ENCODE results near the gene ELOVL6.
"Not testable (repeated sequence)": the region's sequence is repeated elsewhere in the genome, so short reads cannot be mapped to it uniquely, and the experiment has no call there.

Gene ELOVL6

GRCh38 chr4:110196871-110197528 lies 1.4 kb downstream of the ELOVL6 start:
- peak; percentile 43 for DNase-seq (ENCODE audit: low read depth)

DNA sequence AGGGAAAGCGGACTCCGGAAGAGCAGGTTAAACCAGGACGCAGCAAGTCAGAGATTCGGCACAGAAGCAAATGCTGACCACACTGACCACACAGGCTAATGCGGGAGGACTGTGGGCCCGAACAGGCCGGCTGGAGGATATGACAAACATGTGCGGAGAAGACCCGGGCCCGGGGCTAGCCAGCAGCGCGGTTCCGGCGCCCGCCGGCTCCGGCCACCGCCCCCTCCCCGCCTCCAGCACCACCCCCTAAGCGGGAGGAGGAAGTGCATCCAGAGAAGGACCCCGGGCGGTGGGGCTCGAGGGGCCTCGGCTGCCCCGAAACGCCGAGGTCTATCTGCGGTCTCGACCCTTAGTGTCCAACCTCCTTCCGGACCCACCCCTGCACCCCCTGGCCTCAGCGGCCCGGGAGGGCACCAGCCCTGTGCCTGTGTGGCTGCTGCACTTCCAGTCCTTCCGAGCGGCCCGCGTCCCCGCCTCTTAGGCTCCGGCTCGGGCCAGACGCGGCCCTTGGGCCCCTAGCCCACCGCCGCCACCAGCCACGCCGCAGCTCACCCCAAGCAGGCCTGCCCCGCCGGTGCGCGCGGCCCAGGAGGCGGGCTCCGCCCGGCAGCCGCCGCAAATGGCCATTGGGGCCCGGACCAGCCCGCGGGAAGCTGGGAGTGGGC lies 2.1 kb downstream of the ELOVL6 start:
- no peak for DNase-seq (ENCODE audit: low read depth)

- no peak for DNase-seq (ENCODE audit: low read depth)
Observed at GRCh38 chr4:110195561-110196205, 2.7 kb downstream of the ELOVL6 start.

DNA sequence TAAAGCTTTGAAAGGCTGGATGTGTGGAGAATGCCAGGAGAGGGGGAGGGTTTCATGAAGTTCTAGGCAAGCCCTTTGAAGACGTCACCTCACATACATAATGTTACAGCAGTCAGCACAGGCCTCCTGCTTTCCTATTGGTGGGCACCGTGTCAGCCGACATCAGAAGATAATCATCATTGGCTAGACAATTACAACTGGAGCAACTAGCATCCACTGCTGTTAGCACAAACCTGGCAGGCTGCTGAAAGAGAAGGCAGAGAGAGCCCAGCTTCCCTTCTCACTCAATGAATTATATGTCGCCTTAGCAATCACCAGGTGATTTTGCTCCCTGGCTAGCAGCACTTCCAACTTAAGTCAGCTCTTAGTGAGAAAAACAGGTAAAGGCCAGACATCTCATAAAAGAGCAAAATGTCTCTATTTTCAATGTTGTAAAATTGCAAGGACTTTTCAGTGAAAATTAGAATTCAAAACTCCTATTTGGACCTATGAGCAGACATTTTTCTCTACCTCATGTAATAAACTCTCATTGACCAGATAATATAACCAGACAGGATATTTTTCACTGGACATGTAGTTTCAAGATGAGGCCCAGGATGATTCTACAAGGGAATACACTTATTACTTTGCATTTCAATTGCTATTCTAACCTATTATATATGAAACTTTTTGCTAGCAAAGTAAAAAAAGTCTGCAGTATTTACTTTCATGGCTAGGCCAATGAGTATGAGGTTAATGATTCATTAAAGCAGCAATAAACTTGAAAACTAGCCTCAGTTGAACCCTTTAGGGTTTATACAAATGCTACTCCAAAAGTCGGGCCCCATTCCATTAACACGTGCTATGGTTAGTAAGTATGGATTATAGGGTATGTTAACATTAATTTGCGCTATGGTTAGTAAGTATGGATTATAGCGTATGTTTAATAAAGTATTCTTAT lies 4.3 kb downstream of the ELOVL6 start:
- DNase-seq (ENCODE audit: low read depth) = peak; percentile 67

DNA sequence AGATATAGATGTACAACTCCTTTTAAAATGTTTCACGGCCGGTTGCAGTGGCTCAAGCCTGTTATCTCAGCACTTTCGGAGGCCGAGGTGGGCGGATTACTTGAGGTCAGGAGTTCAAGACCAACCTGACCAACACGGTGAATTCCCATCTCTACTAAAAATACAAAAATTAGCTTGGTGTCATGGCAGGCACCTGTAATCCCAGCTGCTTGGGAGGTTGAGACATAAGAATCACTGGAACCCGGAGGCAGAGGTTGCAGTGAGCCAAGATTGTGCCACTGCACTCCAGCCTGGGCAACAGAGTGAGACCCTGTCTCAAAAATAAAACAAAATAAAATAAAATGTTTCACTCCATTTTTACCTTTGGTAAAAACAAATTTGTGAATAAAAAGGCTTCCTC lies 5.1 kb downstream of the ELOVL6 start:
- DNase-seq (ENCODE audit: low read depth) = not testable (repeated sequence)

- no peak for DNase-seq (ENCODE audit: low read depth)
Observed at GRCh38 chr4:110190249-110190648, 8.2 kb downstream of the ELOVL6 start.

- DNase-seq (ENCODE audit: low read depth) = no peak
Observed at GRCh38 chr4:110188113-110188512, 10.3 kb downstream of the ELOVL6 start.

- DNase-seq (ENCODE audit: low read depth) = no peak
Observed at GRCh38 chr4:110184791-110185155, 13.6 kb downstream of the ELOVL6 start.

GRCh38 chr4:110184140-110184790 lies 14.2 kb downstream of the ELOVL6 start:
- no peak for DNase-seq (ENCODE audit: low read depth)

GRCh38 chr4:110183643-110184042 lies 14.8 kb downstream of the ELOVL6 start:
- DNase-seq (ENCODE audit: low read depth) = no peak

DNA sequence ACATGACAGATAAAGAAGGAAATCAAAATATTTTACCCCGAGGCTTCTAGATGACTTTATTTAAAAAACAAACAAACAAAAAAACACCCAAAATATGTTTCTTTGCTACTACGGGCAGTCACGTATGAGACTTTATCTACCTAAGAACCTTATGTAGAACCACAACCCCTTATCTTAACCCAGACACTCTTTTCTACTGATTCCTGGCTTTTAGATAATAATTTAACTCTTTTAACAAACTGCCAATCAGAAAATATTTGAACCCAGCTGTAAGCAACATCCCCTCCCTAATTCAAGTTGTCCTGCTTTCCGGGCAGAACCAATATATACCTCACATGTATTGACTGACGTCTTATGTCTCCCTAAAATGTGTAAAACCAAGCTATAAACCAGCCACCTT lies 15.4 kb downstream of the ELOVL6 start:
- DNase-seq (ENCODE audit: low read depth) = no peak

DNA sequence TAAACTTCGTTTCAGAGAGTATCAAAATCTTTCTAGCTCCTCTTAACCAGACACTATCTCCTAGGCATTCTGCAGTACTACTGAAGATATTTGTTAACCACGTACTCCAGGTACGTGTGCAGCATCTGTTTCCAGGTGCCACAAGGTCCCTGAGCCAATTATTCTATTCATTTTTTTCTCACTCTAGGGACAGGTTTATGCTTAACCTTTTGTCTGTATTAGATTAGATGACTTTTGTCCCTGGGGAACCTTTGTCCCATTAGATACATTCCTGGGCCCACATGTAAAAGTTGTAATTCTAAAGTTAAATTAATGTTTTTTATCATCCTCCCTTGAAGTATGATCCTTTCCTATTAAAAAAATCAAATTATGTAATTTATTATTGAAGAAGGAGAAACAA lies 16.5 kb downstream of the ELOVL6 start:
- no peak for DNase-seq (ENCODE audit: low read depth)

- no peak for DNase-seq (ENCODE audit: low read depth)
Observed at GRCh38 chr4:110175634-110176033, 22.8 kb downstream of the ELOVL6 start.

DNA sequence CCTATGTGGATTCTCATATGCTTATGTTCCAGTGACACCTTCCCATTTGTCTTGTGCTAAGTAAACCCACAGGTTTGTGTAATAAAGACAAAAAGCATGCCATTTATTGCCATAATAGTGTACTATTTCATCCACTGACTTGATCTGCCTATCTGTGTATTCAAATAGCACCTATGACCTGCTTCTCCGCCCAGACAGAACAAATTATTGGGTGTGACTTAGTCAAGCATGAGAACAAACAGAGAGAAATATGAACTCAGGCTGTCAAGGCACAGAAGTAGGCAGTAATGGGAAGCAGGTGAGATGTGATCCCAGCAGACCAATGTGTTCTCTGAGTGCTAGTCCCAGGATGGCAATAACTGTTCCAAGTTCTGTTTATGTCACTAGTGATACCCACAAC lies 25.4 kb downstream of the ELOVL6 start:
- no peak for DNase-seq (ENCODE audit: low read depth)

DNA sequence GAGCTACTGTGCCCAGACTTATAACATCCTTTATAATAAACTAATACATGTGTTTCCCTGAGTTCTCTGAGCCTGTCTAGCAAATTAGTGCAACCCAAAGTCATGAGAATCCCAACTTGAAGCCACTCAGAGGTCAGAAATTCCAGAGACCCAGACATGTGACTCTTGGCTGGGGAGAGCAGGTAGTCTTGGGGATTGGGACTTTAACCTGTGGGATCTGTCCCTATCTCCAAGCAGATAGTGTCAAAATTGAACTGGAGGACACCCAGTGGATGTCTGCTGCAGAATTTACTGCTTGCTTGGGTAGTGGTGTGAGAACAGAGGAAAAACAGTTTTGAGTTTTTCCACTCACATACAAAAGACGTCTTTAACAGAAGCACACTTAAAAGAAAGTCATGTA lies 26.4 kb downstream of the ELOVL6 start:
- DNase-seq (ENCODE audit: low read depth) = no peak

DNA sequence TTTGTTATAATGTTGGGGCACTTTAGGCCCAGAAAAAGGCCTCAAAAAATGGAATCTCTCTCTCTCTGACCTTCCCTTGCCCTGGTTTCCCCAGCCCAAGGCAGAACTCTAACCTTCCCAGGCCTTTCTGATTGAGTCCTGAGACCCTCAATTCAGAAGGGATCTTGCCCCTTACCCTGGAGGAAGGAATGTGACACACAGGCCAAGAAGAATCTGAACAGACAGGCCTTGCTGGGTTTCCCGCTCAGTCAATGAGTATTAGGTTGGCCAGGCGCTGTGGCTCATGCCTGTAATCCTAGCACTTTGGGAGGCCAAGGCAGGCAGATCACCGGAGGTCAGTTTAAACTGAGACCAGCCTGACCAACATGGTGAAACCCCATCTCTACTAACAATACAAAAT lies 27.6 kb downstream of the ELOVL6 start:
- DNase-seq (ENCODE audit: low read depth) = no peak

DNA sequence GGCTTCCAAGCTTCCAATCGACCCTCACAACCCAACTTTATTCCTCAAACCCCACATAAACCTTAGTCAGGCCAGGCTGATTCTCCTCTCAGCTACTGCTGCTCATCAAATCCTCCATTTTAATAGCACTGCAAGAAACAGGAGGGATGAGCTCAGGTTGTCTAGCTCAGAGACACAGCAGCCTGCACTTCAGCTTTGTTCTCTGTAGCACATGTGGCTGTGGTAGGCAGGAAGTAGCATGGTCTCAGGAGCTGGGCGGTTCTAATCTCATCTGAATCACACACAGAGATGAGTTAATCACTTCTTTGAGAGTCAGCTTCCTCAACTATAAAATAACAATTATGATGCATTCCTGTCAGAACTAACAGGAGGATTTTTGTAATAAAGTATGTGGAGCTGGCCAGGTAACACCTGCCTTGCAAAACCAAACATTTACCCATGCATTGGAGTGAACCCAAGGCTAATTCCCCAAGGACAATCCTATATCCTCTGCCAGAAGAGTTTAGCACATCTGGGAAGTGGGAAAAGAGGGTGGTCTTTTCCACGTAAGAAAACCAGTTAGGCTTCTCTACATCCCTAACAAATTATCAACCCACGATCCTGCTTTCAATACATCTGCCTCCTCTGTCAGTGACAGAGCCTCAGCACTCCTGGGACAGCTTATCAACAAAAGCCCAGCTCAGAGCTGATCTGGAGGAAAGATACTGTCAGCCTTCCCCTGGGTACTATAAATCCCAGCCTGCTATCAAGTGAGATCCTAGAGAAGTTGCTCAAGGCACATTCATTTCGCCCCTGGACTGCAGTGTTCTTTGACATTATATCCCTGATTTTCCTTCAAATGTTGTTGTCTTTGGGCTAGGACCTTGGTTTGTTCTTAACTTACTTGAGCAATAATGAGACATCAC lies 32.8 kb downstream of the ELOVL6 start:
- peak; percentile 64 for DNase-seq (ENCODE audit: low read depth)

DNA sequence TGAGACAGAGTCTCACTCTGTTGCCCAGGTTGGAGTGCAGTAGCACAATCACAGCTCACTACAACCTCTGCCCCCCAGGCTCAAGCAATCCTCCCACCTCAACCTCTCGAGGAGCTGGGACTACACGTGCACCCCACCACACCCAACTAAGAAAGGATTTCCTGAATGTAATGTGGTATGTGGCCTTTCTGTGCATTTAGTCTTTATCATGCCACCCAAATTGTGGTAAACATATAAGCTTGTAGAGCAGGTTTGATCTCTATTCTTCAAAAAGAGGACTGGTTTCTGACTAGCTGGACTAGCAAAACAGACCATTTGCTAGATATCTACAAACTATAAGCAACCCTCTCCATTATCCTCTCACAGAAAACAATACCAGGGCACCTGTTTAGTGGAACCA lies 33.6 kb downstream of the ELOVL6 start:
- DNase-seq (ENCODE audit: low read depth) = no peak

GRCh38 chr4:110164251-110164650 lies 34.2 kb downstream of the ELOVL6 start:
- DNase-seq (ENCODE audit: low read depth) = no peak

DNA sequence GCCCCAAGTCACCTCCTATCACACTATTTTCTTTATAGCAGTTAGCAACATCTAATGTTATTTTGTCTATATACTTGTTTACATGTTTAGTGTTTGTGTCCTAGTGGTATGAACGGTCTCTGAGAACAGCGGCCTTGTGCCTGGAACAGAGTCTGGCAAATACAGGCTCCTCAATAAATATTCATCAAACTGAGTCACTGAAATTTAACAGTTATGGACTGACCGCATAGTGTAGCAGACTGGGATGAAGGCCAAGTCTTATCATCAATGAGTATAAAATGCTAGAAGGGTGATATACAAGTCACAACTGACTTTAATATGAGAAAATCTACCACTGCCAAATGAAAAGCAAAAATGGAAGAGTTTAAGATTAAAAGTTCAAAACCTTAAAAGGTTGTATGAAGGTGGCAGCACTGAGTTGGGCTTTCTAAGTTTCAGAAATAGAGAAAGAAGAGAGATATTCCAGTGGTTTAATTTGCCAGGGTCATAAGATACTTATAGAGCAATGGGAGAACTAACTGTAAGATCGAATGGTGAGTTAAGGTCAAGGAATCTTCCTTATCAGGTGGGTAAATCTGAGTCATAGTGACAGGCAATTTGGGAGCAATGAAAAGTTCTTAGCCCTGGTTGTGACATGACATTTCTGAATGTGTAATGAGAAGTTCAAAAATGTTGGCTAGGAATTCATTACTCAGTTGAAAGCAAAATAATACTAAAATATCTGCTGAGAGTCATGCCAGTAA lies 34.9 kb downstream of the ELOVL6 start:
- no peak for DNase-seq (ENCODE audit: low read depth)
